Progenitor cell of endocrine pancreas (in vitro differentiated cells): Measurements from ENCODE around the gene SLC2A11. TPM values are rescaled to one million over a fixed set of nuclear protein-coding genes. Genes with fewer than 3 reads are reported as not detected.
A peak's percentile ranks its signal among the peaks of the same experiment; 100 is the strongest.
"Not testable (repeated sequence)": the region's sequence is repeated elsewhere in the genome, so short reads cannot be mapped to it uniquely, and the experiment has no call there.

Experiments used
- DNase-seq: peaks from one replicate; pipeline ENCODE4 v3.0.0; 2021; ENCODE audit warnings: low spot score; ENCODE audit not compliant: unreplicated experiment
- H3K27ac Mint-ChIP-seq: 2 replicates; pipeline ENCODE4 v1.8.0; 2021; ENCODE audit warnings: mild to moderate bottlenecking, moderate library complexity, mixed read lengths
- H3K27me3 Mint-ChIP-seq: 2 replicates; pipeline ENCODE4 v1.8.0; 2021; ENCODE audit warnings: mixed read lengths
- H3K36me3 Mint-ChIP-seq: 2 replicates; pipeline ENCODE4 v1.8.0; 2022; ENCODE audit warnings: mixed read lengths; ENCODE audit not compliant: insufficient read depth
- H3K4me1 Mint-ChIP-seq: 2 replicates; pipeline ENCODE4 v1.8.0; 2021; ENCODE audit warnings: low read depth, mixed read lengths
- H3K4me3 Mint-ChIP-seq: 2 replicates; pipeline ENCODE4 v1.8.0; 2021; ENCODE audit warnings: low read depth, mild to moderate bottlenecking, moderate library complexity, mixed read lengths
- H3K9me3 Mint-ChIP-seq: 2 replicates; pipeline ENCODE4 v1.8.0; 2021; ENCODE audit warnings: low read depth, mixed read lengths
- CTCF ChIP-seq: fragments of 200-600 bp; sonication (generic); IDR thresholded peaks from one replicate; pipeline ENCODE4 v1.5.0; 2021; ENCODE audit warnings: antibody characterized with exemption, mild to moderate bottlenecking; ENCODE audit not compliant: unreplicated experiment
- total RNA-seq: library from RNA; stranded (reverse); gene quantifications from 2 replicates; pipeline ENCODE4 v1.2.1, GENCODE V29; 2021

The SLC2A11 gene
- total RNA-seq, 1 donor from 2014 or later, result 39.7 TPM

GRCh38 chr22:23862103-23862502, 4.4 kb downstream of the SLC2A11 start:
- H3K4me1 Mint-ChIP-seq, result peaks cover 9% of the 10 kb centered on the region
- DNase-seq, result no peak

GRCh38 chr22:23864499-23865154, 7.0 kb downstream of the SLC2A11 start:
- DNase-seq, H3K4me1 Mint-ChIP-seq, H3K4me3 Mint-ChIP-seq, H3K27ac Mint-ChIP-seq, H3K9me3 Mint-ChIP-seq, H3K27me3 Mint-ChIP-seq: not testable (repeated sequence)
- peaks cover 16% of the 10 kb centered on the region for H3K36me3 Mint-ChIP-seq

More at GRCh38 chr22:23862103-23862502, 4.4 kb downstream of the SLC2A11 start:
- no peak overlapping the region for H3K27ac Mint-ChIP-seq
- H3K4me3 Mint-ChIP-seq, result no peak overlapping the region
- peaks cover 7% of the 10 kb centered on the region for H3K36me3 Mint-ChIP-seq
- peak; percentile 58 for TF ChIP-seq CTCF
- no peaks in the 10 kb centered on the region for H3K9me3 Mint-ChIP-seq
- no peaks in the 10 kb centered on the region for H3K27me3 Mint-ChIP-seq

- Mint-ChIP-seq H3K9me3 (no peaks in the 10 kb centered on the region), H3K27me3 (no peaks in the 10 kb centered on the region), H3K27ac (no peak overlapping the region), H3K36me3 (peaks cover 19% of the 10 kb centered on the region), H3K4me1 (no peaks in the 10 kb centered on the region), H3K4me3 (no peak overlapping the region)
- TF ChIP-seq CTCF, result no peak
- DNase-seq, result no peak
Measured at GRCh38 chr22:23868580-23868979, 10.9 kb downstream of the SLC2A11 start.

GRCh38 chr22:23874871-23875270, 17.2 kb downstream of the SLC2A11 start:
- TF ChIP-seq CTCF, result no peak
- Mint-ChIP-seq H3K27ac (no peak overlapping the region), H3K4me3 (no peak overlapping the region), H3K4me1 (no peaks in the 10 kb centered on the region), H3K36me3 (peaks cover 25% of the 10 kb centered on the region), H3K9me3 (no peaks in the 10 kb centered on the region), H3K27me3 (no peaks in the 10 kb centered on the region)
- DNase-seq, result no peak

- Mint-ChIP-seq H3K27ac (no peak overlapping the region), H3K27me3 (no peaks in the 10 kb centered on the region)
Measured at GRCh38 chr22:23875801-23876200, 18.1 kb downstream of the SLC2A11 start.

More at GRCh38 chr22:23875801-23876200, 18.1 kb downstream of the SLC2A11 start:
- Mint-ChIP-seq H3K4me1 (no peaks in the 10 kb centered on the region), H3K36me3 (peaks cover 22% of the 10 kb centered on the region), H3K9me3 (no peaks in the 10 kb centered on the region), H3K4me3 (no peak overlapping the region)
- no peak for DNase-seq
- no peak for TF ChIP-seq CTCF
